Activated CD8-positive, alpha-beta T cell treated with anti-CD3 and anti-CD28 coated beads, Interleukin-2, amount 10 ng/mL, durations not matched to agents 7 days and 5 days (primary cell): ENCODE measurements around the gene NAT8L. TPM values are rescaled to one million over a fixed set of nuclear protein-coding genes. Genes with fewer than 3 reads are reported as not detected.

ENCODE experiments used
- ATAC-seq: fragments of 150-1000 bp; cut with Tn5 transposase; one replicate; pipeline ENCODE4 v1.10.0; 2021; ENCODE audit warnings: moderate library complexity
- CTCF ChIA-PET: fragments of 350-600 bp; sonication (Branson Sonifier 250); formaldehyde crosslinking; loops from one replicate; lab custom pipeline; 2021; ENCODE audit warnings: antibody characterized with exemption; lab: Charles Lee
- POLR2A ChIA-PET: fragments of 350-600 bp; sonication (Branson Sonifier 250); formaldehyde crosslinking; loops from one replicate; lab custom pipeline; 2021; ENCODE audit warnings: antibody characterized with exemption; lab: Charles Lee
- DNase-seq: peaks from one replicate; pipeline ENCODE4 v3.0.0-alpha.2; 2020
- H3K27ac Mint-ChIP-seq: one replicate; pipeline ENCODE4 v1.8.0; 2021; ENCODE audit warnings: mild to moderate bottlenecking, mixed read lengths
- H3K27me3 Mint-ChIP-seq: one replicate; pipeline ENCODE4 v1.8.0; 2021; ENCODE audit warnings: low read depth, mixed read lengths
- H3K36me3 Mint-ChIP-seq: one replicate; pipeline ENCODE4 v1.8.0; 2021; ENCODE audit warnings: low read depth, mixed read lengths
- H3K4me1 Mint-ChIP-seq: one replicate; pipeline ENCODE4 v1.8.0; 2021; ENCODE audit warnings: low read depth, mixed read lengths
- H3K4me3 Mint-ChIP-seq: one replicate; pipeline ENCODE4 v1.8.0; 2021; ENCODE audit warnings: mild to moderate bottlenecking, mixed read lengths
- H3K9me3 Mint-ChIP-seq: one replicate; pipeline ENCODE4 v1.8.0; 2022; ENCODE audit warnings: mixed read lengths; ENCODE audit not compliant: insufficient read depth
- total RNA-seq, 2 experiments: library from RNA; stranded (reverse); gene quantifications; one replicate each; pipeline ENCODE4 v1.2.3, GENCODE V29; 2021

Gene NAT8L
- total RNA-seq, 2 experiments from 2014 or later: 0.05 TPM; not detected in 1

DNA sequence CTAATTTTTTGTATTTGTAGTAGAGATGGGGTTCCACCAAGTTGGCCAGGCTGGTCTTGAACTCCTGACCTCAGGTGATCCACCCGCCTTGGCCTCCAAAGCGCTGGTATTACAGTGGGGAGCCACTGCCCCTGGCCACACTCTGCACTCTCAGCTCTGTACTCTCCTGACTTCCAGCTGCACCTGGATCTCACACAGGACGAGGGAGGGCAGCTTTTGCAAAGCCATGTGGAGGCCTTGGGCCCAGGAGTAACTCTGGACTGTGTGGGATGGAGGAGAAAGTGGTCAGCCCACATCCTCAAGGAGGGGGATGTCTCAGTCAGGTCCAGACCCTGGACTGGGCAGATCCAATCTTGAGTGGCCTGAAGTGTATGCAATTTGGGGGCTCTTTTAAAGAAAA lies 23.0 kb downstream of the NAT8L start:
- DNase-seq (no peak), ATAC-seq (no peak)
- POLR2A ChIA-PET: no interaction called here
- H3K4me1 Mint-ChIP-seq: no peaks in the 10 kb centered on the region
- H3K4me3 Mint-ChIP-seq: no peak overlapping the region
- H3K9me3 Mint-ChIP-seq: no peaks in the 10 kb centered on the region
- H3K27me3 Mint-ChIP-seq: no peaks in the 10 kb centered on the region
- H3K27ac Mint-ChIP-seq: no peak overlapping the region
- H3K36me3 Mint-ChIP-seq: no peaks in the 10 kb centered on the region
- CTCF ChIA-PET: no interaction called here

GRCh38 chr4:2082627-2083026 lies 23.5 kb downstream of the NAT8L start:
- ATAC-seq: no peak
- DNase-seq: no peak
- no peaks in the 10 kb centered on the region for H3K9me3 Mint-ChIP-seq
- CTCF ChIA-PET: no interaction called here
- H3K27ac Mint-ChIP-seq: no peak overlapping the region
- H3K36me3 Mint-ChIP-seq: no peaks in the 10 kb centered on the region
- no peaks in the 10 kb centered on the region for H3K4me1 Mint-ChIP-seq
- POLR2A ChIA-PET: interaction anchor here (0.5 kb wide), 1 partner anchor 360 kb away, joined by 3 read pairs; no protein-coding TSS in a partner anchor
- peaks cover 2% of the 10 kb centered on the region for H3K27me3 Mint-ChIP-seq
- no peak overlapping the region for H3K4me3 Mint-ChIP-seq

DNA sequence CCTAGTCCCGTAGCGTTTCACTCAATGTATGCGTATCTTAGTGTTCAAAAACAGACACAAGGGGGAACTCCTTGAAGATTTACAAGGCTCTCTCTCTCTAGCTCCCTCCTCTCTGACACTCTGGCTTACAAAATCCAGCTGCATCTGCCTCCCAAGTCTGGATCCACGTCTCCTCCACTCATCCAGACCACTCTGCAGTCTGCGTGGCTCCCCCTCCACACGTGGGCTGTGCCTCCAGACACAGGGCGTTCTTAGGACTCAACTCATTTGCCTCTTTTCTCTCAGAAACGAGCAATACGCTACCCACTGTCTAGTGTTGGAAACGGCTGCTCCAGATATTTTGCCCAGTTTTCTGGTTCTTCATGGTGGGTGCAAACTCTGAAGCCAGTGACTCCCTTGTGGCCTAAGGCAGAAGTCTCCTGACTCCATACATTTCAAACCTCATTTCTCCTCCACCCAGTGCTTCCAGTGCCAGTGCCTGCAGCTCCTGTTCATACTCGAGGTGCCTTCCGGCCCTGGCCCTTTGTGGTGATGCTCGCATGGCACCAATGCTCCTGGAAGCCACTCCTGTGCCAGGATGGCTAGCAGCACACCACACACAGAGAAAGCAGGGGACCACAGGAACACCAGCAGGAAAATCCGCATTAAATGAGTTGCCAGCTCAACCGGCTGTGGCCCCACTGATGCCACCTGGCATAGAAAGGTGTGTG lies 24.1 kb downstream of the NAT8L start:
- CTCF ChIA-PET: no interaction called here

DNA sequence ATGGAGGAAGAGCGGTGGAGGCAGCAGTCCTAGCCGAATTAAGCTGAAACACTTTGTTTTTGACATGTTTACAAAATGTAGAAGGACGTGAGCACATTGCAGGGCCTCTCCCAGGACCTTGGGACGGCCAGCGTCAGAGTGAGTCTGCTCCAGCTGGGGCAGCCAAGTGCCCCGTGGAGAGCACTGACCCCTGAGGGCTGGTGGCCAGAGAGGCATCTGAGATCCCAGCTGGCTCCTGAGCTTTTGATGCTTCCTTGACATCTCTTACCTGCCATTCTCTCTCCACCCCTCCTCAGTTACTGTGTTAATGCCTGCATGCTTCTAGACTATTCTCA lies 24.7 kb downstream of the NAT8L start:
- H3K4me1 Mint-ChIP-seq: no peaks in the 10 kb centered on the region
- peaks cover 2% of the 10 kb centered on the region for H3K27me3 Mint-ChIP-seq
- DNase-seq: no peak
- no peak for ATAC-seq
- ChIA-PET CTCF (no interaction called here), POLR2A (no interaction called here)
- no peaks in the 10 kb centered on the region for H3K9me3 Mint-ChIP-seq
- H3K4me3 Mint-ChIP-seq: no peak overlapping the region
- H3K36me3 Mint-ChIP-seq: no peaks in the 10 kb centered on the region
- H3K27ac Mint-ChIP-seq: no peak overlapping the region

More for the DNA sequence above, 24.1 kb downstream of the NAT8L start:
- POLR2A ChIA-PET: interaction anchor here (0.5 kb wide), 1 partner anchor 361 kb away, joined by 3 read pairs; no protein-coding TSS in a partner anchor
- no peak overlapping the region for H3K27ac Mint-ChIP-seq
- no peak overlapping the region for H3K4me3 Mint-ChIP-seq
- no peaks in the 10 kb centered on the region for H3K9me3 Mint-ChIP-seq
- peaks cover 2% of the 10 kb centered on the region for H3K27me3 Mint-ChIP-seq
- no peaks in the 10 kb centered on the region for H3K36me3 Mint-ChIP-seq
- H3K4me1 Mint-ChIP-seq: no peaks in the 10 kb centered on the region
- ATAC-seq (no peak), DNase-seq (no peak)

- ChIA-PET CTCF (no interaction called here), POLR2A (no interaction called here)
- DNase-seq: no peak
- no peak for ATAC-seq
- H3K27ac Mint-ChIP-seq: no peak overlapping the region
- H3K4me3 Mint-ChIP-seq: no peak overlapping the region
- H3K9me3 Mint-ChIP-seq: no peaks in the 10 kb centered on the region
- H3K36me3 Mint-ChIP-seq: no peaks in the 10 kb centered on the region
- no peaks in the 10 kb centered on the region for H3K4me1 Mint-ChIP-seq
- H3K27me3 Mint-ChIP-seq: peaks cover 4% of the 10 kb centered on the region
Measured at GRCh38 chr4:2084316-2084715, 25.2 kb downstream of the NAT8L start.

DNA sequence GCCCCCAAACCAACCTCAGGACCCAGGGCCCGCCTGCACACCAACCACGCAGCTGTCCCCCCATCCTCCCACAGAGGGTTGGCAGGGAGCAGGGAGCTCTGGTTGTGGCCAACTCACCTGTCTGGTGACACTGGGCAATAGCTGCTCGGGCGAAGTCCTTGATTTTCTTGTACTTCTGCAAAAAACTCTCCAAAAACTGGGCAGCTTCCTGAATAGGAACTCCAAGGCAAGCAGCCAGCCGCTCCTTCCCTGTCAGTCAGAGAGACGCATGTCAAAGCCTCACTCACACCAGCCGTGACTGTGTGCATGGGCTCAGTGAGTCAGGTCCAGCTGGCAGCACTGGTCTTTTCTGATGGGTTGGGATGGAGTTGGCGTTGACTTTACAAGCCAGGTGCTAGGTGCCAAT lies 26.4 kb downstream of the NAT8L start:
- no peaks in the 10 kb centered on the region for H3K9me3 Mint-ChIP-seq
- CTCF ChIA-PET: no interaction called here
- H3K27ac Mint-ChIP-seq: no peak overlapping the region
- no peaks in the 10 kb centered on the region for H3K4me1 Mint-ChIP-seq
- DNase-seq (no peak), ATAC-seq (no peak)
- H3K36me3 Mint-ChIP-seq: no peaks in the 10 kb centered on the region
- POLR2A ChIA-PET: no interaction called here
- H3K4me3 Mint-ChIP-seq: no peak overlapping the region
- H3K27me3 Mint-ChIP-seq: peaks cover 8% of the 10 kb centered on the region

- CTCF ChIA-PET: no interaction called here
- Mint-ChIP-seq H3K9me3 (no peaks in the 10 kb centered on the region), H3K27me3 (peaks cover 10% of the 10 kb centered on the region), H3K27ac (no peak overlapping the region), H3K36me3 (no peaks in the 10 kb centered on the region), H3K4me3 (no peak overlapping the region), H3K4me1 (no peaks in the 10 kb centered on the region)
- POLR2A ChIA-PET: interaction anchor here (0.7 kb wide), 1 partner anchor 147 kb away, joined by 5 read pairs; no protein-coding TSS in a partner anchor
- ATAC-seq (no peak), DNase-seq (no peak)
Measured at GRCh38 chr4:2087170-2087569, 28.0 kb downstream of the NAT8L start.

DNA sequence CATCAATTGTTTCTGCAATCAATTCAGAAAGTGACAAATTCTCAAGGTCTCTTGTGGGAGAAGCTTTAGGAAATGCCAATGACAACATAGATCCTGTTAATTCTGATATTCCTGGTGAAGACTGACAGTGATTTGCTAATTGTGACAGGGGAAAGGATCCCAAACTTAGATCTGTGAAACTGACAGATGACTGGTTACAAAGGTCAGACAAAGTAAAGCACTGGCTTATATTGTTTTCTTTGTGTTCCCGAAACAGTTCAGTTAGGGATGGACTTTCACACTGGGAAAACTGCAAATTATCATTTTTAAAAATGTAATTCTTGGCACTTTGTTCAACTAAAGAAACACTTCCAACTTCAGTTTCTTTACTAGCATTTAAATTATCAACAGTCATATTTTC lies 30.1 kb downstream of the NAT8L start:
- Mint-ChIP-seq H3K4me3 (no peak overlapping the region), H3K36me3 (no peaks in the 10 kb centered on the region), H3K4me1 (no peaks in the 10 kb centered on the region), H3K27me3 (peaks cover 10% of the 10 kb centered on the region), H3K9me3 (no peaks in the 10 kb centered on the region), H3K27ac (no peak overlapping the region)
- DNase-seq (no peak), ATAC-seq (no peak)
- ChIA-PET POLR2A (no interaction called here), CTCF (interaction anchor here (1.4 kb wide), 1 partner anchor 131 kb away, joined by 3 read pairs; no protein-coding TSS in a partner anchor)

GRCh38 chr4:2090642-2091041 lies 31.5 kb downstream of the NAT8L start:
- CTCF ChIA-PET: no interaction called here
- Mint-ChIP-seq H3K27ac (no peak overlapping the region), H3K36me3 (no peaks in the 10 kb centered on the region)

GRCh38 chr4:2091990-2092668 lies 33.0 kb downstream of the NAT8L start:
- Mint-ChIP-seq H3K9me3 (no peaks in the 10 kb centered on the region), H3K27me3 (peaks cover 10% of the 10 kb centered on the region), H3K27ac (no peak overlapping the region), H3K4me3 (no peak overlapping the region), H3K36me3 (no peaks in the 10 kb centered on the region), H3K4me1 (no peaks in the 10 kb centered on the region)
- ChIA-PET CTCF (no interaction called here), POLR2A (no interaction called here)
- ATAC-seq (no peak), DNase-seq (no peak)

More at GRCh38 chr4:2090642-2091041, 31.5 kb downstream of the NAT8L start:
- Mint-ChIP-seq H3K9me3 (no peaks in the 10 kb centered on the region), H3K27me3 (peaks cover 10% of the 10 kb centered on the region), H3K4me3 (no peak overlapping the region), H3K4me1 (no peaks in the 10 kb centered on the region)
- POLR2A ChIA-PET: no interaction called here
- no peak for DNase-seq
- no peak for ATAC-seq

DNA sequence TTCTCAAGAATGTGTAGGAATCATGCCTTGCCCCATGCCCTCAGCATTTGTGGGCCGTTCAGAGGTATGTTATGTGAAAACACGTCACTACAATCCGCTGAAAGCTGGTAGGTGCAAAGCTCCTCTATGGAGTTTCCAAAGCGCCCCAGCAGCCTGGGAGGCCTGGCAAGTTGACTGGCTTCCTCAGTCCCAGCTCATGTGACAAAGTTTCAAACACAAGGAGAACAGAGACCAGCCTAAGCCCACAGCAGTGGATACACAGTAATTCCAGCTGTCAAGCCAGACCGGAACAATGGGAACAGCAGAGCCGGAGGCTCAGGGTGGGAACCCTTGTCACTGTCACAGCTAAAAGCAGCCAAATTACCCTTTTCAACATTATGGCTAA lies 33.5 kb downstream of the NAT8L start:
- ChIA-PET CTCF (no interaction called here), POLR2A (no interaction called here)
- DNase-seq: no peak
- Mint-ChIP-seq H3K27ac (no peak overlapping the region), H3K9me3 (no peaks in the 10 kb centered on the region), H3K4me1 (no peaks in the 10 kb centered on the region), H3K27me3 (peaks cover 8% of the 10 kb centered on the region), H3K4me3 (no peak overlapping the region), H3K36me3 (no peaks in the 10 kb centered on the region)
- ATAC-seq: no peak

DNA sequence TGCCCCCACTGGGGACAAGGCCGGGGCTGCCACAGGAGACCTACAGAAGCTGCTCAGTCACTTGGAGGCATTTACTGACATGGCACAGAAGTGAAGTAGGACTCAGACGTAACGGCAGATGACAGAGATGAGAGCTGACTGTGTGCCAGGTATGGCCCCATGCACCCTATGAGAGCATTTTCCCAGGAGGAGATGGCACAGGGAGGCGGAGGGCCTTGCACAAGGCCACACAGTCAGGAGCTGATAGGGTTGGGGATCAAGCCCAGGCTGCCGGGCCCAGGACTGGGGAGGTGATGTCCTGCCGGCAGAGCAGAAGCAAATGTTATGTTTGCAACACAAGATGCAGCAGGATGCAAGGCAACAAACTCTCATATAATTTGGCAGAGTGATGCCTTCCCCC lies 34.1 kb downstream of the NAT8L start:
- Mint-ChIP-seq H3K36me3 (no peaks in the 10 kb centered on the region), H3K27me3 (peaks cover 8% of the 10 kb centered on the region), H3K9me3 (no peaks in the 10 kb centered on the region), H3K4me1 (no peaks in the 10 kb centered on the region), H3K4me3 (no peak overlapping the region), H3K27ac (no peak overlapping the region)
- DNase-seq (no peak), ATAC-seq (no peak)
- CTCF ChIA-PET: no interaction called here
- POLR2A ChIA-PET: no interaction called here
